Dedifferentiated amniotic fluid mesenchymal stem cell (primary cell): Measurements from ENCODE around the gene NCMAP.
A peak's percentile ranks its signal among the peaks of the same experiment; 100 is the strongest.
"Not testable (repeated sequence)": the region's sequence is repeated elsewhere in the genome, so short reads cannot be mapped to it uniquely, and the experiment has no call there.

Source experiments
- DNase-seq: peaks from one replicate; pipeline ENCODE4 v3.0.0-alpha.2; 2016; ENCODE audit errors: extremely low spot score

Gene NCMAP

DNA sequence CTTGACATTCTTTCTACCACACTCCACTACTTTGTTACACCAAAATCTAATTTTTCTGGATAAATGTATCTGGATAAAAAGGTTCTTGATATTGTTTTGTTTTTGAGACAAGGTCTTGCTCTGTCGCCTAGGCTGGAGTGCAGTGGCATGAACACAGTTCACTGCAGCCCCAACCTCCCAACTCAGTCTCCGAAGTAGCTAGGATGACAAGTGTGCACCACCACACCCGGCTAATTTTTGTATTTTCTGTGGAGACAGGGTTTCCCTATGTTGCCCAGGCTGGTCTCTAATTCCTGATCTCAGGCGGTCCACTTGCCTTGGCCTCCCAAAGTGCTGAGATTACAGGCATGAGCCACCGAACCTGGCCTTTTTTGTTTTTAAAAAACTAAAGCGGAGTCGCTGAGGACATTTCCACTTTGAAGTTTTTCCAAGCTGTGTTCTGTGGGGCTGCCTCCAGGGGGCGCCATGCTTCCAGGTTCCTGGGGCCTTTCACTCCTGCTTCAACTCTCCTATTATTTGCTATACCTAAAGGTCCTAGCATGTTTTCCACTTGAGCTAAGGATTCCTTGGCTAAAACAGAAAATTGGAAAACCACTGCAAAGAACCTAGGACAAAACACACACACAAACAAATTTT, 14.1 kb upstream of the NCMAP start:
- no peak for DNase-seq

DNA sequence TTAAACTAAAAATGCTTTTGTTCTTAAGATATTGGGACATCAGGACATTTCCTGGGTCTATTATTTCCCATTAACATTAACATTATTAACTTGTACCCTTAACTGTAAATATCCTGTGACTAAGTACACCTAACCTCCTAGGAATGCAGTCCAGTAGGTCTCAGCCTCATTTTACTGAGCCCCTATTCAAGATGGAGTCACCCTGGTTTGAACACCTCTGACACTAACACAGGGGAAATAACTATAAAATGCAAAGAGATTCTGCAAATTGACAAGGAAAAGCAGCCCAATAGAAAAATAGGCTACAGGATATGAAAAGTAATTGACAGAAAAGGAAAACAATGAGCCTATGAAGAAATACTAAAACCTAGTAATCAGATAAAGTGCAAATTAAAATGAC, 11.6 kb upstream of the NCMAP start:
- DNase-seq, result no peak

DNA sequence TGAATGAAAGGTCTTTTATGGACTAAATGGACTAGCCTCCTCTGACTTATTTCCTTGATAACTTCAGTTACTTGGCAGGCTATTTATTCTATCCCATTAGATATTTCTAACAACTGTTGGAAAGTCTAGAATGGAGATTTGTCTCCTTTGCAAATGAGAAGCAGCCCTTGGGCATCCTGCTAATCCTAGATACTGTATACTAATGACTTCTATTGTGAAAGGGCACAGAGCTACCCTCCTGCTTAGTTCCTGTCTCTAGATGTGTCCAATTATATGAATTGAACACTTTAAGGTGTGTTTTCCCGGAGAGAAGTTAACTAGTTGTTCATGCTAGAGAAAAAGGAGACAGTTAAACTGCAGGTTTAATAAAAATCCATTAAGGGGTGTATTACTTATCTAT, 10.2 kb upstream of the NCMAP start:
- DNase-seq, result no peak

DNA sequence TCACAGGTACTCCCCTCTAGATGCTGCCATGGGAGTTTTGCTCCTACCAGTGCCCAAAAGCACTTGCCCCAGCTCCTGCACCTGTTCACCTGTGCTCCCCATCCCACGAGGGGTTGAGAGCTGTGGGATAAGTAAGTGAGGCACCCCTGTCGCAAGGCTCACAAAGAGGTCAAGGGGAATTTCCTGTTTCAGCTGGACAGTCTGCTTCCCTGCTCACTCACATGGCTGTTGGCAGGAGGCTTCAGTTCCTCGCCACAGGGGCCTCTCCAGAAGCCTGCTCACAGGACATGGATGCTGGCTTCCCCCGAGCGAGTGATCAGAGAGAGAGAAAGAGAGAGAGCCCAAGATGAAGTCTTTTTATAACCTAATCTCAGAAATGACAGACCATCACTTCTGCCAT, 8.7 kb upstream of the NCMAP start:
- DNase-seq, result no peak

DNA sequence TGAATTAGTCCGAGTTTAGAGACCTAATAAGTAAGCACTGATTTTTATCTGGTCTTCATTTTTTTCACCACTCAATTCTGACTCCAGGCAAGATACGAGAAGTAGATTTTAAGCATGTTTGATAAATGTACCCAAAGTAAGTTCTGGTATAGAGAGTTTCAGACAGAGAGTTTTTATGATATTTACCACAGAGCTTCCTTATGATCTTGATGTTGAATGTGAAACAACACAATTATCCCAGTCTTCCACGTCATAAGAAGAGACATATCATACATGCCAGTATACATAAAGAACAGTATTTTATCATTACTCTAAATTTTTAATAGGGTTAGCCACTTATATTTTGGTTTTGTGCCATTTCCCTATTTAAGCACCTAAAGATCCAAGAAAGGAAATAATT, 7.8 kb upstream of the NCMAP start:
- DNase-seq, result no peak

DNA sequence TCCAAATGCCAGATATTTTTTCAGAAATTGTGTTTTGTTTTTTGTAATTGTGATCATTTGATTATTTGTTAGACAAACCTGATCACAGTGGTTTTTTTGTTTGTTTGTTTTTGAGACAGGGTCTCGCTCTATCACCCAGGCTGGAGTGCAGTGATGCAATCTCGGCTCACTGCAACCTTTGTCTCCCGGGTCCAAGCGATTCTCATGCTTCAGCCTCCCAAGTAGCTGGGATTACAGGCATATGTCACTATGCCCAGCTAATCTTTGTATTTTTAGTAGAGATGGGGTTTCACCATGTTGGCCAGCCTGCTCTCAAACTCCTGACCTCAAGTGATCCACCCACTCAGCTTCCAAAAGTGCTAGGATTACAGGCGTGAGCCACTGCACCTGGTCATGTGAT, 6.7 kb upstream of the NCMAP start:
- DNase-seq, result not testable (repeated sequence)

DNA sequence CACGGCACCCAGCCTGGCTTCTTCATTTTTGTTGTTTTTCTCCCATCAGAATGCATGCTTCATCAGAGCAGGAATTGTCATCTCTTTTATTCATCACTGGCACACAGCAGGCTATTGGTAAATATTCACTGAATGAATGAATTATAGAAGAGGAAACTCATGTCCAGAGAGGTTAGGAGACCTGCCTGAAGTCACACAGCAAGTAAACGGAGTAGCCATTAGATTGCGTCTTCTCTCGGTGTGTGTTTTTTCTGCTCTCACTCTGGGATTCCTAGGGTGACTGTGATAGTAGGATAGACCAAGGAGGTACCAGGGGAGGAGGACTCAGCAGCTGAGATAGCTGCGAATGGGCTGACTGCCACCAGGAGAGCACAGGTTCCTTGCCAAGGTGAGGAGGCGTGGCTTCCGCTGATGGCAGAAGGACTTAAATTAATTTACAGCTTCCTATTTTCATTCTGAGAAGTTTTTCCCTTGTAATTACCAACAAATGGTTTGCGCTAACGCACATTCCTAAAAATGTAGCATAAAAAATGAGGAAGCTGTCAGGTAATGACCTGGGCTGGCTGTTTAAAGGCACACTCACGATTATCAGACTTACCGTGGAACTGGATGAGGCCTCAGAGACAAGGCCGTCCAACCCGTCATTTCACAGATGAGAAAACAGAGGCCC, 4.5 kb upstream of the NCMAP start:
- DNase-seq, result no peak

DNA sequence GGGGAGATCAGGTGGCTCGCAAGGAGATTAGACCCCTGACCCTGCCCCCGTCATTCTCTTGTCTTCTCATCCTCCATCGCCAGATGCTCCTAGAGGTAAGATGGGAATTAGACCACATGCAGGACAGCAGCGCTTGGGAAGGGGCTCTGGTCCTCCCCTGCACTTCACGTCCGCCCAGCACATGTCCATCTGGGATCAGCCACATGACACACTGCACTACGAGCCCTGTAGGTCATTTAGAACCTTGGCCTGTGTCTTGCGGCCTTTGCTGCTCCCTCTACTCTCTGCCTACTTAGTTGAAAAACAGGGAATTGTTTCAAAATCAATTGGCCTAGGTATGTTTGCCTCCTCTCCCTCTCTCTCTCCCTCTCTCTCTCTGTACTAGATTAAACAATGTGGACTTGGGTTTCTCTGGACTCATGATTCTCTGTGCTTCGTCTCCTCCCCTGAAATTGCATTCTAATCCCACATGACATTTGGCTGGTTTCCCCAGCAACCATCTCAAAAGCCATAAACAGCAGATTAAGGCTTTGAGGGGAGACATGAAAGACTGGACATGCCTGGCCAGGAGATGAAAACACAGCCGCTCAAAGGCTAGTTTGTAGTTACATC, 3.8 kb upstream of the NCMAP start:
- no peak for DNase-seq

DNA sequence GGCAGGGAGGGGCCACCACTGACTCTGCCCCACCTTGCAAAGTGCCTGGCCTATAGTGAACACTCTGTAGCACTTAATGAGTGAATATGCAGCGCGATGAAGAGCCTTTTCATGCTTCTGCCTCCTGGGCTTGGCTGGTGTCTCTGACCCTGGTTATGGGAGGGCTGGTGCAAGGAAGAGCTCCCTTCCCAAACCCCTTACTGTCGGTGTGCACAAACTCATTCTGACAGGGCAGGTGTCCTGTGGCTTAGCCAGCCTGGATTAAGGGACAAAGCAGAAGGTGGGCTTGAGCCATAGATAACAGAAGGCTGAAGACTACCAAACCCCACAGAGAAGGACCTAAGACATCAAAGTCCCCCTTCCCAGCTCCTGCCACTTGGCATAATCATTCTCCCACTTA, 2.0 kb upstream of the NCMAP start:
- DNase-seq, result no peak

DNA sequence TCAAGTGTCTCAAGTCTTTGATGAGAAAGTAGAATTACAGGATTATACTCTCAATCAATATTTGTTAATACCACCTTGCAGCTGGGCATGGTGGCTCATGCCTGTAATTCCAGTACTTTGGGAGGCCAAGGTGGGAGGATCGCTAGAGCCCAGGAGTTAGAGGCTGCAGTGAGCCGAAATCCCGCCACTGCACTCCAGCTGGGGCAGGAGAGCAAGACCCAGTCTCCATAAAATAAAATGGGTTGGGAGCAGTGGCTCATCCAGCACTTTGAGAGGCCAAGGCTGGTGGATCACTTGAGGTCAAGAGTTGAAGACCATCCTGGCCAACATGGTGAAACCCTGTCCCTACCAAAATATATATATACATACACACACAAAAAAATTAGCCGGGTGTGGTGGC, 1.2 kb upstream of the NCMAP start:
- no peak for DNase-seq

DNA sequence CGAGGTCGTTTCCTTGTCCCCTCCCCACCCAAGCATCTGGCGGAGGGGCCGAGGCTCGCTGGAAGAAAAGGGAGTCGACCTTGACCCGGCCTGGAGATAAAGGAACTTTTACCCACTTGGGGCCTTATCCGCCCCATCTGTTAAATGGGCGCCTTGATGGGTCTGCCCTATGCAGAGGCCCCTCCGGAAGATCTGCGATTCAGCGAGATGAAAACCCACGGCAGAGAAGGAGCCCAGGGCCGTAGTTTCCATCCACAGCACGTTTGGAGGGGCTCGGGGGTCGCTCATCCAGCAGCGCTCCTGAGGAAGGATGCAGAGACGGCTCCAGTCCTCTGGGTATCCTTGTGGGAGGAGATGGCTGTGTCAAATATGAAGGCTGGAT, 518 bp downstream of the NCMAP start:
- no peak for DNase-seq

DNA sequence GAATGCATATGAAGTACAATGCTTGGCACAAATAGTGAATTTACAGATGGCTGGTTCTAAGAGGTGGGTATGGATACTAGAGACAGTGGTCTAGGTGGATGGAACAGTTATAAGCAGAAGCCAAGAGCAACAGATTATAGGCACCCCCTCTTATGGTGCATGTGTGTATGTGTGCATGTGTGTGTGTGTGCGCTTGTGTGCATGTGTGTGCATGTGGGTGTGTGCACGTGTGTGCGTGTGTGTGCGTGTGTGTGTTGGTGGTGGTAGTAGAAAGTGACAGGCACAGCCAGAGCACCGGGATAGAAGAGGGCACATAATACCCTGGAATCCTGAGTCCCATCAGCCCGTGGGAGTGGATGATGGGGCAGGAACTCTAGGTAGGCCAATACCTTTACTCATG, 1.3 kb downstream of the NCMAP start:
- no peak for DNase-seq

DNA sequence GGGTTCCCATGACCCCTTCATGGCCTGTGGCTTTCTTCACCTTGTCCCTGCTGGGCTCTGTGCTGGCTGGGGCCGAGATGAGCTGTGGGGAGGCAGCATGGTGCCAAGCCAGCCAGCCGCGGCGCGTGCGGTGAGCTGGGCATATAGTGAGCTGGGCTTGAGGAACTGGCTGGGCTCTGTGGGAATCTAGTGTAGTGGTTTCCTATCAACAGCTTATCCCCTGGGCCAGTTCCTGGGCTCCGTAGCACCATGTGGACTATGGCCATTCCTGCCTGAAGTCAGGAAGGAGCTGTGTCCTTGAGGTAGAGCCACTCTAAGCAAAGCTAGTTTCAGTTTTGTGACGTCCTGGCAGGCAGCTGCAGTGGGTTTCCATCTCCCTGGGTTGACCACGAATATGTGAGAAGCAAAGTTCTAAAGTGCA, 1.8 kb downstream of the NCMAP start:
- no peak for DNase-seq

DNA sequence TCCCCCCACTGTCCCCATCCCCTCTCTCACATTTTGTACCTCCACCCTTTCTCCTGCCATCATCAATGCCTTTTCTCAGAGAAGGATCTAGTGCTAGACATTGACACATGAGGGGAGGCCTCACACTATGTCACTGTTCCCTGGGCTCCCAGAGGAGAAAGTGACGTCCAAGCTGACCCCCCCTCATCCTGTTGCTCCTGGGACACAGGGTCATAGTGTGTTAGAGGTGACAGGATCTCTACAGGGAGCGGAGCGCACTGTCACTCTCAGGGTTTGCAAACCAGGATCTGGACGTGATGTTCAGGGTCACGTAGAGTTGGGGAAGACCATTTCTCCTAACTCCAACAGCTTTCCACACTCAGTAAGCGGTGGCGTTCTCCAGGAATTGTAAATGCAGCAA, 2.6 kb downstream of the NCMAP start:
- DNase-seq, result no peak

DNA sequence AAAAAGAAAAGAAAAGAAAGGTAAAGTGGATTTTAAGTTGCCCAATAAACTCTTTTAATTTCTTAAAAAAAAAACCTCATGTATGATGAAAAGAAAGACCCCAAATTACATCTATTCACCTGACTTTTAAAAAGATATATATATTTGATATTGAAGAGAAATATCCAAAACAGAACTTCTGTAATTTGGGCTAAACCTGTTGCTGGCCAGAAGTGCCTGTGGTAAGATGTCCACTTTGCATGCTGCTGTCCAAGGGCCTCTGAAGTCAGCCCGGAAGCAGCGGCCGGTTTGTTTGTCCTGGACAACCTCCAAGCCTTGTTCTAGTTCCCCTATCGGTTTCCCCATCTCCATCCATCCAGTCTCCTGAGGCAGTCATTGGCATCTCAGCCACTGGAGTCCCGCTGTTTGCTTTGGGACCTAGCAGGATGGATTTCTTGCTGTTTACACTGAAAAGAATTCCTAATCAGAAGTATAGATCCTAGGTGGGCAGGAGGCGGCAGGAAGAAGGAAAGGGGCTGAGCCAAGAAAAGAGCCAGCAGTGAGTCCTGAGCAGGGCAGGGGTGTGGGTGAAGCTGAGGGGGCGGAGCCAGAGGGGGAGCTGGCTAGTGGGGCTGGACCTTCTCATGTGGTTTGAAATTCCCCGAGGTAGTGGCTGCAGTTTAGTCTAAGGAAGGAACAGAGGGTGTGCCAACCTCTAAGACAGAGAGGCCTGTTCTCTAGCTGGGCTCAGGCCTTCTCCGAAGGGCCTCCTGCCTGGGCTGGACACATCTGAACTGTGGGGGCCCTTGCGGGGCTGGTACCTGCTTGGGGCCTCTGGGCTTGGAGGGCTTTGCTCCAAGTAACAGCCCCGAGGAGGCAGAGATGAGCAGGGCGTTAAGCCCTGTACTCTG, 3.3 kb downstream of the NCMAP start:
- peak; percentile 19 for DNase-seq

DNA sequence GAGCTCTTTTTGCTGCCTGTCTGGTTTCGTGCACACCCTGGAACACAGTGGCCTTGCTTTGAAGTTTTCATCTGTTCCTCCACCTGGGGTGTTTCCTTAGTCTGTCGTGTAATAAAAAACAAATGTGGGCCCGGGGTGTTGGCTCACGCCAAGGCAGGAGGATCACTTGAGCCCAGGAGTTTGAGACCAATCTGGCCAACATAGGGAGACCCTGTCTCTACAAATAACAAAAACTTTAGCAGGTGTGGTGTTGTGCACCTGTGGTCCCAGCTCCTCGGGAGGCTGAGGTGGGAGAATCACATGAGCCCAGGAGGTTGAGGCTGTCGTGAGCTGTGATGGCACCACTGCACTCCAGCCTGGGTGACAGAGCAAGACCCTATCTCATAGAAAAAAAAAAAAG, 4.5 kb downstream of the NCMAP start:
- no peak for DNase-seq

DNA sequence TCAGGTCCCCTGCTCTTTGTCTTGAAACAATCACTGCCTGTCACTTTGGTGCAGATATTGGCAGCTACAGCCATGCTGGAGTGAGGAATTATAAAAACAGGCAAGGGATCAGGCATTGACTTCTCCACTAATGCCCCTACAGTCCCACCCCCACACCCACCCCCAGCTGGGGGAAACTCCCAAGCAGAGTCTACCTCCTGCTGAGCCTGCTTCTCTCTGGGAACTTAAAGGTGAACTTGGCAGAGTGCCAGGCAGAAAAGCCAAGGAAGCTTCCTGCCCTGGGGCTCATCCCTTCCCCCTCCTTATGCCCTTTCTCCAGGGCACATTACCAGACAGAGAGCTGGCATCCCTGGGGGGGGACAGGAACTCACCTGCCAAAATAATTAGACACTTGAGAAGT, 6.7 kb downstream of the NCMAP start:
- DNase-seq, result no peak

DNA sequence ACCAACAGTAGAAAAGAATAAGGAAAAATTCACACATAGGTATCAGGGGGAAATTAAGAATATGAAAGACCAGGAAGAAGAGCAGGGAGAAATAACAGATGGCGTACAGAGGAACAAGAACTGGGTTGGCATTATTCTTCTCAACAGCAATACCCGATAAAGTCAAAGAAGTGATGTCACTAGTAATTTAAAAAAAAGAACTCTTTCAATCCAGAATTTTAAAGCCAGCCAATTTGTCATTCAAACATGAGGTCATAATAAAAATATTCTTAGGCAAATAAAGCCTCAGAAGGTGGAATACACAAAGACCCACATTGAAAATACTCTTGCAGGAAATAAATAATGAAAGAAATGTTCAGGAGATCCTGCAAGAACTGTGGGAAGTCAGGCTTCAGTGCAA, 8.8 kb downstream of the NCMAP start:
- no peak for DNase-seq

DNA sequence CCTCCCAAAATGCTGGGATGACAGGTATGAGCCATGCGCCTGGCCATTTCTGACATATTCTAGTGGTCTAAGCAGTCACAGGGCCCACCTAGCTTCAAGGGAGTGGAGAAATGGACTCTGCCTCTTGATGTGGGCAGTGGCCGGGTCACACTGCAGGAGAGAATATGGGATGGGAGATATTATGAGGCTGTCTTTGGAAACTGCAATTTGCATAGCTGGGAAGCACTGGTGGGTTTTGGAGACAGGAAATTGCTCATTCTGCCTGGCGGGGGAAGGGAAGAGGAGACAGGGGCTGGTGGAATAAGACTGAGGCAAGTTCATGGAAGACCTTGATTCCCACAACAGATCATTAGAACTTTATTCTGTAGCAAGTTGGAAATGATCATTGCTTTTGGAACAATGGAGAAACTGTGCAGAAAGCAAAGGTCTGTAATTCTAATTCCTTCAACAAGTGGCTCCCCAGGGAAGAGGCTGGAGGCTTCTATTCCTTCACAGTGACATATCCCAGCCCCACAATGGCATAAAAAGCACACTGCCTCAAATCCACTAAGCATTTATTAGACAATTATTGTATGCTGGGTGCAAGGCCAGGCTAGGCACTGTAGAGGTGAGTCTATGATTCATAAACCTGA, 10.5 kb downstream of the NCMAP start:
- DNase-seq, result no peak

DNA sequence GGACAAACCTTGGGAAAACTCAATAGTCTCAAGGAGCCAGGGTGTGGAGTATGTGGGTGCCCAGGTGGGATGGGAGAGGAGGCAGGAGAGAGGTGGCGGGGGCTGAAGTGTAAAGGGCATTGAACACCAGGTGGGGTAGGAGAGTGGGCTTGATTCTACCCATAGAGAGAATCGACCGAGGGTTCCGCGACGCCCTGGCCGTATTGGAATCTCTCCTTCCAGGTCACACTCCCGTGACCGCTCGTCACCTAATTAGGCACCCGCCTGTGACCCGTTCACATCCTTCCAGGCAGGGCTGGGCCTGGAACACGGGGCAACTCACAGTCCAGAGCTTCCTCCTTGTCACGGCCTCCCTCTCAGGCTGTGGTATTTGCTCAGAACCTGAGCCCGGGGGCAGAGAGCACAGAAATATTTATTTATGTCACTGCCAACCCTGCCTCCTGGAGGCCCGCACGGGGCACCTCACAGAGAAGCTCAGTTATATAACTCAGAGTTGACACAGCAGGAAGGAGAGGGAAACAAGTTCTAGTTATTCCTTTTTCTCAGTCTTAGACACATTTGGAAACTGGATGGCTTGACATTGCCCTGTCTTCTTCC, 12.0 kb downstream of the NCMAP start:
- peak; percentile 54 for DNase-seq

DNA sequence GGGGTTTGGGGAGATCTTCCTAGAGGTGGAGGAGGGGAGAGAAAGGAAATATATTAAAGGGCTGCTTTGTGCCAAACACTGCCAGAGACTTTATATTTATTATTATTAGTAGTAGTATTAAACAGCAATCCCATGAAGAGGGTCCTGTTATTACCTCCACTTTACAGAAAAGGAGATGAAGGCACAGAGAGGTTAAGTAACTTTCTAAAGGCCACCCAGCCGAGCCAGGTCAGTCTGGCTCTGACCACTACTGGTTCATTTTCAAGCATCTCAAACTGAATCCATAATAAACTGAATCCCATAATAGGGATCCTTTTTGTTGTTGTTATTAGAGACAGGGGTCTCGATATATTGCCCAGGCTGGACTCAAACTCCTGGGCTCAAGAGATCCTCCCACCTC, 12.6 kb downstream of the NCMAP start:
- DNase-seq, result no peak
